HEK293 (cell line): ENCODE results near the gene NR2F1-AS1.

Source experiments
- CTCF ChIA-PET: fragments of 350-600 bp; formaldehyde crosslinking; extraction: SDS; loops from one replicate; lab custom pipeline; 2021; ENCODE audit warnings: antibody characterized with exemption; lab: Yijun Ruan, JAX
- POLR2A ChIA-PET: fragments of 300-600 bp; formaldehyde crosslinking; extraction: SDS; loops from one replicate; lab custom pipeline; 2020; ENCODE audit warnings: antibody characterized with exemption, inconsistent platforms; lab: Yijun Ruan, JAX
- H3K27ac ChIP-seq: fragments of 200-500 bp; sonication (Bioruptor generic); 2 replicates; pipeline ENCODE4 v1.5.1; 2014; ENCODE audit warnings: low read depth, low read length, control low read depth, inconsistent platforms; ENCODE audit errors: extremely low read depth
- H3K36me3 ChIP-seq, 2 experiments: fragments of 200-500 bp in 1 of 2; sonication (Bioruptor generic) in 1 of 2; 1 replicate in 1 of 2; 2 replicates in 1 of 2; pipeline ENCODE4 v1.5.1; 2014 to 2017; ENCODE audit warnings: inconsistent platforms in 2 of 2, low read length in 2 of 2; ENCODE audit not compliant: control insufficient read depth in 2 of 2, insufficient read depth in 1 of 2
- H3K4me1 ChIP-seq: fragments of 200-500 bp; sonication (Bioruptor generic); 2 replicates; pipeline ENCODE4 v1.5.1; 2014; ENCODE audit warnings: mild to moderate bottlenecking, low read length, inconsistent platforms; ENCODE audit not compliant: control insufficient read depth, insufficient read depth
- H3K4me3 ChIP-seq: 2 replicates; pipeline ENCODE4 v1.5.1; 2011; ENCODE audit warnings: low read depth, mild to moderate bottlenecking, control low read depth, low read length, moderate library complexity
- H3K9me3 ChIP-seq: fragments of 200-500 bp; sonication (Bioruptor generic); 2 replicates; pipeline ENCODE4 v1.5.1; 2014; ENCODE audit warnings: low read depth, low read length, inconsistent platforms; ENCODE audit not compliant: control insufficient read depth, insufficient read depth
- BCL11A ChIP-seq: fragments of 450-650 bp; formaldehyde crosslinking; IDR thresholded peaks from 2 replicates; pipeline ENCODE4 v1.5.1; 2016; ENCODE audit warnings: low read depth, missing biosample characterization, missing genetic modification characterization
- GFI1B ChIP-seq: fragments of 450-650 bp; formaldehyde crosslinking; IDR thresholded peaks from 2 replicates; pipeline ENCODE4 v1.5.1; 2016; ENCODE audit warnings: missing biosample characterization, missing genetic modification characterization
- MYNN ChIP-seq: fragments of 450-650 bp; formaldehyde crosslinking; IDR thresholded peaks from 2 replicates; pipeline ENCODE4 v1.5.1; 2016; ENCODE audit warnings: missing biosample characterization, missing genetic modification characterization, borderline replicate concordance
- ZNF184 ChIP-seq: fragments of 450-650 bp; IDR thresholded peaks from 2 replicates; pipeline ENCODE4 v1.5.1; 2018; ENCODE audit warnings: missing biosample characterization, mild to moderate bottlenecking, missing genetic modification characterization
- ZNF366 ChIP-seq: fragments of 450-650 bp; formaldehyde crosslinking; conservative IDR thresholded peaks from 2 replicates; pipeline ENCODE4 v1.5.1; 2016; ENCODE audit warnings: missing biosample characterization, missing genetic modification characterization
- ZNF600 ChIP-seq: fragments of 450-650 bp; formaldehyde crosslinking; IDR thresholded peaks from 2 replicates; pipeline ENCODE4 v1.5.1; 2016; ENCODE audit warnings: missing biosample characterization, missing genetic modification characterization
- ZNF664 ChIP-seq: fragments of 450-650 bp; formaldehyde crosslinking; IDR thresholded peaks from 2 replicates; pipeline ENCODE4 v1.5.1; 2016; ENCODE audit warnings: missing biosample characterization, missing genetic modification characterization
- ZNF677 ChIP-seq: fragments of 450-650 bp; IDR thresholded peaks from 2 replicates; pipeline ENCODE4 v1.5.0; 2018; ENCODE audit warnings: missing biosample characterization, mild to moderate bottlenecking, missing genetic modification characterization, moderate library complexity
- ZNF776 ChIP-seq: fragments of 450-650 bp; formaldehyde crosslinking; IDR thresholded peaks from 2 replicates; pipeline ENCODE4 v1.5.0; 2017; ENCODE audit warnings: missing biosample characterization, missing genetic modification characterization, borderline replicate concordance
- TF ChIP-seq, protein P1 (sequence below): fragments of 450-650 bp; formaldehyde crosslinking; optimal IDR thresholded peaks from 2 replicates; pipeline ENCODE3; 2016; ENCODE audit warnings: missing biosample characterization, mild to moderate bottlenecking, missing genetic modification characterization
- TF ChIP-seq, protein P2 (sequence below): fragments of 450-650 bp; formaldehyde crosslinking; IDR thresholded peaks from 2 replicates; pipeline ENCODE4; 2016; ENCODE audit warnings: missing biosample characterization, missing genetic modification characterization
- TF ChIP-seq, protein P3 (sequence below): fragments of 450-650 bp; formaldehyde crosslinking; IDR thresholded peaks from 2 replicates; pipeline ENCODE4 v1.5.1; 2016; ENCODE audit warnings: missing biosample characterization, missing genetic modification characterization

Gene NR2F1-AS1

DNA sequence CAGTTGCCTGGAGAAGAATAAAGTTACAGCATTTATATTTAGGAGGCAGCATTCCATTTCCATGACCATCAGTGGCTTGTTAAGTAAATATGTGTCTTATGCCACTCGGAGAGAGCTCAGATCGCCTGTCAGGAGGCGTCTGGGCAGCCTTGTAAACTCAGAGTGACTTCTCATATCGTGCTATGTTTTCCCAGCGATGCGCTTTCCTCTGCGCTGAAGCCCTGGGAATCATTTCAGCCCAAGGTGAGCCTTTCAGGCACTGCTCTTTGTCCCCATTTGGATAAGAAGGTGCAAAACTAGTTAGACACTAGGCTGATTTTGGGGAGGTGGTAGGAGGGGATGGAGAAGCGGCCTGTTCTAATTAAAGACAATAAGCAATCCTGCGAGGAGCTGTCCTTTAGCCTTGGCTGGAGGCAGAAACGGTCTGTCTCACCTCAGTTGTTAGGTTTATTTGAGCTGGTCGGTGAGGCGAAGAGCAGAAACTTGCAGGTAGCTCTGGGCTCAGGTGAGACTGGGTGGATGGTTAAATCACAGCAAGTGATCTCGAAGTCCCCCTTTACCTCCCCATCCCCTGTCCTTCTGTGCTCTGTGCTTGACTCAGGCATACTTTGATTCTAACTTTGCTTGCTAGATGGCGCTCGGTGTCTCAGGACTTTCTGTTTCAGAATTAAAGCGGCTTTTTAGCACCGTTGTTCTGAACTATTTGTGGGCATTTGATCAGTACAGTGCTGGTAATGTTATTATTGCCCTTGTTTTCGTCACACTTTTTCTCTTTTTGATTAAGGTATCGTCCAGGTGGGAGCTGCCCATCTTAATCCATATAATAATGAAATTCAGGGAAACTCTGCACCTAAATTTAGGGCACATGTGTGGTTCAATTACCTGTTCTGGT lies 26.6 kb upstream of the NR2F1-AS1 start (continued):
- TF ChIP-seq ZNF776 (tag by site-specific recombination), result no peak
- TF ChIP-seq ZNF664 (tag by site-specific recombination), result no peak
- TF ChIP-seq MYNN (tag by site-specific recombination), result no peak
- TF ChIP-seq ZNF677 (tag by site-specific recombination), result no peak
- TF ChIP-seq, protein P1, sequence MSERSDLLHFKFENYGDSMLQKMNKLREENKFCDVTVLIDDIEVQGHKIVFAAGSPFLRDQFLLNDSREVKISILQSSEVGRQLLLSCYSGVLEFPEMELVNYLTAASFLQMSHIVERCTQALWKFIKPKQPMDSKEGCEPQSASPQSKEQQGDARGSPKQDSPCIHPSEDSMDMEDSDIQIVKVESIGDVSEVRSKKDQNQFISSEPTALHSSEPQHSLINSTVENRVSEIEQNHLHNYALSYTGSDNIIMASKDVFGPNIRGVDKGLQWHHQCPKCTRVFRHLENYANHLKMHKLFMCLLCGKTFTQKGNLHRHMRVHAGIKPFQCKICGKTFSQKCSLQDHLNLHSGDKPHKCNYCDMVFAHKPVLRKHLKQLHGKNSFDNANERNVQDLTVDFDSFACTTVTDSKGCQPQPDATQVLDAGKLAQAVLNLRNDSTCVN, result no peak
- TF ChIP-seq ZNF184 (tag by site-specific recombination), result no peak
- TF ChIP-seq, protein P2, sequence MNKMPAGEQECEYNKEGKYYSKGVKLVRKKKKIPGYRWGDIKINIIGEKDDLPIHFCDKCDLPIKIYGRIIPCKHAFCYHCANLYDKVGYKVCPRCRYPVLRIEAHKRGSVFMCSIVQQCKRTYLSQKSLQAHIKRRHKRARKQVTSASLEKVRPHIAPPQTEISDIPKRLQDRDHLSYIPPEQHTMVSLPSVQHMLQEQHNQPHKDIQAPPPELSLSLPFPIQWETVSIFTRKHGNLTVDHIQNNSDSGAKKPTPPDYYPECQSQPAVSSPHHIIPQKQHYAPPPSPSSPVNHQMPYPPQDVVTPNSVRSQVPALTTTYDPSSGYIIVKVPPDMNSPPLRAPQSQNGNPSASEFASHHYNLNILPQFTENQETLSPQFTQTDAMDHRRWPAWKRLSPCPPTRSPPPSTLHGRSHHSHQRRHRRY, result no peak

DNA sequence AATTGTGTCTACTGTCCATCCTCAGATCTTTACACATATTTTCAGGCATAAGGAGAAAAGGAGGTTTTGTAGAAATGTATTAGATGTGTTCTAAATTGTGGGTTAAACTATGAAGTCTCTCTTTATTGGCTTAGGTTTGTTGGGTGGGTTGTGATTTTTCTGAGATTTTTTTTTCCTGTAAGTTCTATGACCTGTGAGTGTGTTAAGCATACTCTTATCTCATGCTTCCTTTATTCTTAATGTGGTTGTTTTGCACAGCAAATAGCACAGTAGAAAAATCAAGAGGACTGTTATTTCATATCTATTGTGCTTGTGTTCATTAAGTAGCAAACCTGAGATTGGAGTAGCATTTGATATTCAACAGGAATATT lies 25.3 kb upstream of the NR2F1-AS1 start:
- ChIA-PET POLR2A (interaction anchor here (0.9 kb wide), 1 partner anchor 21 kb away, joined by 3 read pairs; no protein-coding TSS in a partner anchor), CTCF (interaction anchor here (0.8 to 3.1 kb wide), 8 partner anchors 12 to 199 kb away, joined by 3 to 27 read pairs (median 5); partner anchors contain the start of gene NR2F1)
- H3K27ac ChIP-seq, result no peak overlapping the region
- no peaks in the 10 kb centered on the region for H3K36me3 ChIP-seq
- TF ChIP-seq GFI1B (tag by site-specific recombination) (peak; percentile 69), BCL11A (tag by site-specific recombination) (no peak)
- no peaks in the 10 kb centered on the region for H3K9me3 ChIP-seq
- peaks cover 18% of the 10 kb centered on the region for H3K4me1 ChIP-seq
- H3K4me3 ChIP-seq, result no peak overlapping the region

DNA sequence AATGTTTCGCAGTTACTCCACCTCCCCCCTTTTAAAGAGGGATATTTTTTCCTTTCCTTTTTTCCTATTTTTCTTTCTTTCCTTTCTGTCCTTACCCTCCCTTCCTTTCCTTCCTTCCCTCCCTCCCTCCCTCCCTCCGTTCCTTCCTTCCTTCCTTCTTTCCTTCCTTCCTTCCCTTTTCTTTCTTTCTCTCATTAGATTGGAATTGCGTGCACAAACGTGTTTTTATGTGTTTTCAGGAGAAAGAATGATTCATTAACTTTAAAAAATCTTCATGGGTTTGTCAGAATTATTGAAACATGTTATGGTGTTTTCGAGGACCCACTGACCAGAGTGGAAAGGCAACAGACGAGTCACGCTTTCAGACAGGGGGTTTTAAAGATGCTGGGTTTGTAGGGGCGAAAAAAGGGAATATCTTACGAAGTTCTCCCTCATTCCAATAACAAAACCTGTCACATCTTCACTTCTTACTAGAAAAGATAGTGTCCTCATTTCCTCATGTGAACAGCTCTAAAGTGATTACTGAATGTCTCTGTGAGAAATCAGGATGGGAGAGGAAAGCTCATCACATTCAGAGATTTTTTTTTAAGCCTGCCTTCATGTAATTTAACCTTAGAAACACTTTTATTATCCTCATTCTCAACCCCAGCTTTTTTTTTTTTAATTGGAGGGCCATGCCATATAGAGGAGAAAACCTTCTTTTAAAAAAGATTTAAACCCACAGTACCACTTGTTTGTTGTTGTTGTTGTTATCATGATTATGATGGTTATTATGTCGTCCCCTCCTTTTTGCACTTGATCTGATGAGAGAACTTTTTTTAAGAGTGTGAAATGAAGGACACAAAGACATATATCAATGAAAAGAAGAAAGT lies 23.9 kb upstream of the NR2F1-AS1 start:
- ChIA-PET POLR2A (no interaction called here), CTCF (interaction anchor here (1.0 kb wide), 1 partner anchor 71 kb away, joined by 5 read pairs; no protein-coding TSS in a partner anchor)
- peaks cover 29% of the 10 kb centered on the region for H3K4me1 ChIP-seq
- no peak overlapping the region for H3K4me3 ChIP-seq
- no peak for TF ChIP-seq ZNF600
- TF ChIP-seq, protein P3, sequence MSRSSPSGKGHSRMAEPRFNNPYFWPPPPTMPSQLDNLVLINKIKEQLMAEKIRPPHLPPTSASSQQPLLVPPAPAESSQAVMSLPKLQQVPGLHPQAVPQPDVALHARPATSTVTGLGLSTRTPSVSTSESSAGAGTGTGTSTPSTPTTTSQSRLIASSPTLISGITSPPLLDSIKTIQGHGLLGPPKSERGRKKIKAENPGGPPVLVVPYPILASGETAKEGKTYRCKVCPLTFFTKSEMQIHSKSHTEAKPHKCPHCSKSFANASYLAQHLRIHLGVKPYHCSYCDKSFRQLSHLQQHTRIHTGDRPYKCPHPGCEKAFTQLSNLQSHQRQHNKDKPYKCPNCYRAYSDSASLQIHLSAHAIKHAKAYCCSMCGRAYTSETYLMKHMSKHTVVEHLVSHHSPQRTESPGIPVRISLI (tag by site-specific recombination), result peak; percentile 27; the same call in 1 of the 2 replicates
- TF ChIP-seq ZNF366 (tag by site-specific recombination), result peak; percentile 80
- no peaks in the 10 kb centered on the region for H3K36me3 ChIP-seq
- H3K9me3 ChIP-seq, result no peaks in the 10 kb centered on the region
- H3K27ac ChIP-seq, result no peak overlapping the region
